OCI-LY7 (cell line): ENCODE measurements around the gene RBBP8NL. TPM values are rescaled to one million over a fixed set of nuclear protein-coding genes. Genes with fewer than 3 reads are reported as not detected.

ENCODE experiments used
- BruUV-seq: library from RNA; stranded (reverse); fragments of 400-500 nt; replicated peaks from 2 replicates; lab custom pipeline; 2021; lab: Mats Ljungman, UMichigan
- CTCF ChIA-PET: fragments of 300-600 bp; sonication (Branson Sonifier 250); formaldehyde crosslinking; loops from one replicate; lab custom pipeline; 2022; ENCODE audit warnings: antibody characterized with exemption; ENCODE audit not compliant: unreplicated experiment; lab: Charles Lee
- POLR2A ChIA-PET: fragments of 300-600 bp; sonication (Branson Sonifier 250); formaldehyde crosslinking; loops from one replicate; lab custom pipeline; 2022; ENCODE audit warnings: antibody characterized with exemption; lab: Charles Lee
- DNase-seq: peaks from one replicate; pipeline ENCODE4 v3.0.0-alpha.2; 2015; ENCODE audit warnings: low spot score
- H2AFZ ChIP-seq: fragments of 200-600 bp; sonication (generic), shearing (Covaris generic); 2 replicates; pipeline ENCODE4 v1.6.1; 2014; ENCODE audit warnings: mild to moderate bottlenecking, antibody characterized with exemption, low read length, moderate library complexity
- H3K27ac ChIP-seq: fragments of 200-600 bp; sonication (generic); 2 replicates; pipeline ENCODE4 v1.5.1; 2014; ENCODE audit warnings: mixed run types, low read depth, mild to moderate bottlenecking, moderate library complexity, low read length, inconsistent platforms; ENCODE audit not compliant: poor library complexity, severe bottlenecking
- H3K36me3 ChIP-seq: fragments of 200-600 bp; sonication (generic); 2 replicates; pipeline ENCODE4 v1.6.1; 2014; ENCODE audit warnings: mild to moderate bottlenecking, antibody characterized with exemption, low read length, moderate library complexity, mixed read lengths; ENCODE audit not compliant: insufficient read depth
- H3K4me1 ChIP-seq: fragments of 200-600 bp; sonication (generic); 2 replicates; pipeline ENCODE4 v1.5.1; 2014; ENCODE audit warnings: mild to moderate bottlenecking, low read length; ENCODE audit not compliant: insufficient read depth, poor library complexity, severe bottlenecking
- H3K4me2 ChIP-seq: fragments of 200-600 bp; sonication (generic); 2 replicates; pipeline ENCODE4 v1.6.1; 2014; ENCODE audit warnings: mild to moderate bottlenecking, low read length
- H3K4me3 ChIP-seq: fragments of 200-600 bp; sonication (generic); 2 replicates; pipeline ENCODE4 v1.5.1; 2014; ENCODE audit warnings: mild to moderate bottlenecking, low read depth, low read length; ENCODE audit not compliant: poor library complexity, severe bottlenecking
- H3K79me2 ChIP-seq: fragments of 200-600 bp; sonication (generic); 2 replicates; pipeline ENCODE4 v1.6.1; 2016; ENCODE audit warnings: low read depth, mild to moderate bottlenecking, low read length, moderate library complexity, mixed read lengths; ENCODE audit not compliant: insufficient read depth
- H3K9me2 ChIP-seq: fragments of 200-600 bp; sonication (generic); 2 replicates; pipeline ENCODE4 v1.6.1; 2016; ENCODE audit warnings: mild to moderate bottlenecking, low read length, mixed read lengths; ENCODE audit not compliant: insufficient read depth
- H3K9me3 ChIP-seq: fragments of 200-600 bp; sonication (generic); 2 replicates; pipeline ENCODE4 v1.6.1; 2014; ENCODE audit warnings: mild to moderate bottlenecking, mixed run types, low read length, mixed read lengths
- H4K20me1 ChIP-seq: fragments of 200-600 bp; sonication (generic); 2 replicates; pipeline ENCODE4 v1.6.1; 2014; ENCODE audit warnings: mild to moderate bottlenecking, antibody characterized with exemption, low read length, moderate library complexity, mixed read lengths; ENCODE audit not compliant: insufficient read depth
- CTCF ChIP-seq: fragments of 200-600 bp; sonication (generic); conservative IDR thresholded peaks from 2 replicates; pipeline ENCODE4 v1.5.1; 2014; ENCODE audit warnings: mild to moderate bottlenecking, antibody characterized with exemption, low read length, moderate library complexity, mixed read lengths
- EZH2phosphoT487 ChIP-seq: fragments of 200-600 bp; sonication (generic); IDR thresholded peaks from 2 replicates; pipeline ENCODE4 v1.6.1; 2018; ENCODE audit warnings: low read depth, borderline replicate concordance, mild to moderate bottlenecking, mixed run types, antibody characterized with exemption, low read length, moderate library complexity, mixed read lengths
- intact Hi-C: fragments of 100-400 bp; cut with micrococcal nuclease; formaldehyde crosslinking; loops from one replicate; pipeline ENCODE4 v1.10.0; 2022; ENCODE audit not compliant: unreplicated experiment
- total RNA-seq, 2 experiments: library from RNA; depleted of rRNA in 1 of 2; stranded (reverse); fragments of >200 nt in 1 of 2; shearing (Covaris generic) in 1 of 2; gene quantifications; 2 replicates each; pipeline ENCODE4 v1.2.3, GENCODE V29; 2014 to 2022

RBBP8NL gene
- total RNA-seq, 2 experiments from 2014 or later: not detected

DNA sequence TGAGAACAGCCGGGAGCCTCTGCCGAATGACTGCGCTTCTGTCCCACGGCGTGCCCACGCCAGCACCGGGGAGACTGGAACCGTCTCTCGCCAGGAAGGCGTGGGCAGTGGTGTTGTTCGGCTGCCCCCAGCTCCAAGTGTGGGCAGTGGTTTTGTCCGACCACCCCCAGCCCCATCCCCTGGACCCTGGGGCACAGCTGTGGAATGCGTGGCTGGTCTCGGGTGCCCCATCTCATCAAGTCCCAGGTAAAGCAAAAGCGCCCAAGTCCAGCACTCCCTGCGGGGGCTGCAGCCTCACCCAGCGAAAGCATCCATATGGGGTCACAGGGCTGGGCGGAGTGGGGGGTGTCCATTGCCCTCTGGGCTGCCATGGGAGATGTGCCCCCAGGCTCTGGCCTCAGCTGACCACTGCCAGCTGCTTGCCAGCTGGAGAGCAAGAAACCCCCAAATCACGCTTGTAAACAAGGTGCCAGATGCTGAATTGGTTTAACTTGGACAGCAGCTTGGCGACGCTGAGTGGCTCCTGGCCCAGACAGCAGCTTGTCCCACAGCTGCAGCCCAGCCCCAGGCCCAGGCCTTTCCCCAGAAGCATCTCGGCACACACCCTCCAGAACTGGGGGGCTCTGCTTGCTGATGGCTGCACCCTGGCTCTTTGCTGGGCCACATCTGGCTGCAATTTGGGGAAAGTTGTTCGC is 24.7 kb downstream of the RBBP8NL start:
- intact Hi-C loops: loop anchor here (10.0 kb wide), 1 partner anchor 338 kb away; the partner anchor contains the start of gene TAF4
- CTCF ChIA-PET: no interaction called here
- POLR2A ChIA-PET: no interaction called here
- no peak overlapping the region for H3K27ac ChIP-seq
- no TSS peak for BruUV-seq
- TF ChIP-seq EZH2phosphoT487 (no peak), CTCF (no peak)
- H3K4me1 ChIP-seq: peaks cover 13% of the 10 kb centered on the region
- H3K79me2 ChIP-seq: peaks cover 7% of the 10 kb centered on the region; the same call in 1 of the 2 replicates
- no peak overlapping the region for H3K4me2 ChIP-seq
- H3K9me3 ChIP-seq: no peaks in the 10 kb centered on the region
- no peak overlapping the region for H3K4me3 ChIP-seq
- H2AFZ ChIP-seq: no peak overlapping the region
- no peak for DNase-seq
- H4K20me1 ChIP-seq: no peaks in the 10 kb centered on the region
- no peaks in the 10 kb centered on the region for H3K9me2 ChIP-seq
- peaks cover 19% of the 10 kb centered on the region for H3K36me3 ChIP-seq

GRCh38 chr20:62401331-62401779 is 26.0 kb downstream of the RBBP8NL start:
- Histone ChIP-seq H3K27ac (no peak overlapping the region), H3K9me3 (no peaks in the 10 kb centered on the region), H4K20me1 (no peaks in the 10 kb centered on the region), H3K4me1 (peaks cover 9% of the 10 kb centered on the region), H3K4me2 (no peak overlapping the region; the same call in 1 of the 2 replicates), H2AFZ (no peak overlapping the region), H3K79me2 (peaks cover 3% of the 10 kb centered on the region; the same call in 1 of the 2 replicates), H3K9me2 (no peaks in the 10 kb centered on the region), H3K36me3 (peaks cover 19% of the 10 kb centered on the region), H3K4me3 (no peak overlapping the region)
- no TSS peak for BruUV-seq
- DNase-seq: no peak
- TF ChIP-seq CTCF (no peak), EZH2phosphoT487 (no peak)
- intact Hi-C loops: loop anchor here (10.0 kb wide), 1 partner anchor 337 kb away; the partner anchor contains the start of gene TAF4
- CTCF ChIA-PET: interaction anchor here (0.6 kb wide), 1 partner anchor 98 kb away, joined by 14 read pairs; no protein-coding TSS in a partner anchor
- POLR2A ChIA-PET: no interaction called here

- DNase-seq: no peak
- no peak for TF ChIP-seq CTCF
- no peak for TF ChIP-seq EZH2phosphoT487
- Histone ChIP-seq H3K4me2 (no peak overlapping the region), H3K4me1 (peaks cover under 1% of the 10 kb centered on the region), H3K27ac (no peak overlapping the region), H3K36me3 (peaks cover 19% of the 10 kb centered on the region), H3K4me3 (no peak overlapping the region), H3K79me2 (no peaks in the 10 kb centered on the region), H3K9me3 (no peaks in the 10 kb centered on the region), H4K20me1 (no peaks in the 10 kb centered on the region), H3K9me2 (no peaks in the 10 kb centered on the region), H2AFZ (no peak overlapping the region)
- intact Hi-C loops: loop anchor here (10.0 kb wide), 1 partner anchor 336 kb away; the partner anchor contains the start of gene TAF4
- BruUV-seq: no TSS peak
- POLR2A ChIA-PET: no interaction called here
- CTCF ChIA-PET: no interaction called here
Measured at GRCh38 chr20:62400541-62400940, 26.8 kb downstream of the RBBP8NL start.
